Measurements from ENCODE around the gene C1R.

C1R gene

DNA sequence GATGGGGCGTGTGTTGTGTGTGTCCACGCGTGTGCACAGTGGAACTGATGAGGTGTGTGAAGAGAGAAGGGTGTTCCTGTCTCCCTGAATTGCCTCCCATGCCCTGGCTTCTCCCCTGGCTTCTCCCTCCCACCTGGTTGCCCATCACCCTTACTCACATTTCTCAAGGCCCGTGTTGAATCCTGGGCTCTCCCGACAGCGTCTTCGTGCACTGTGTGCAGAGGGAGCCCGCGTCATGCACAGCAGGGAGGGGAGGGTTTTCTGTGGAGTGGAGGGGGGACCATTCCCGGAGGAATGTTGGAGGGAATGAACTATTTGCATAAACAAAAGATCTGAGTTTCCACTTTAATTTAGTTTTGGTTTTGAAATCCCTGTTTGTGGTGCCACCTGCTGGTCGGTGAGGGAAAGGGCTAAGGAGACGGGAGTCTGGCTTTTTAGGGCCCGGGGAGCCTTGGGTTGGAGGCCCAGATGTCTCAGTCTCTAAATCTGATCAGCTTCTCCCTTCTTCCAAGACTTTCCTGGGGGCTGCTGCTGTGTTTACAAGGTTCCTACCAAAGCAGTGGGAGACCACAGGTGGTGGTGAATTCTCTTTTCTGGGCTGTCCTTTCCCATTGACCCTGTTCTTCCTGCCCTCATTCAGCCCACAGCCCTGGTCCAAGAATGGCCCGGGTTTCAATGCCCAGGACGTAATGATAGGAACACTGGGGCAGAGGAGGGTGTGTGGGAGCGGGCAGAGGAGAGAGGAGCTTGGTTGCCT, at the start of gene C1R:
Gene C1R (minus strand): TSS at position 217 of the 757 bp plus-strand sequence. CDS start 57 bp downstream, at position 160.
- Histone ChIP-seq H3K9me3 (ENCODE audit: control insufficient read depth in 5 of 5, low read length in 5 of 5) (no peaks in the 10 kb centered on the region), H3K9ac (ENCODE audit: low read length in 5 of 5) (peak within 1 kb of the TSS; percentile 29 to 73 (median 62)), H3K27me3 (ENCODE audit: control insufficient read depth in 5 of 5, insufficient read depth in 4 of 5, low read length in 5 of 5) (peaks cover 0 to 6% (median 0%) of the 10 kb centered on the region in 5 donors), H3K27ac (ENCODE audit: low read depth, low read length) (peak within 1 kb of the TSS; percentile 88), H3K36me3 (ENCODE audit: control insufficient read depth in 5 of 5, insufficient read depth in 5 of 5, low read length in 5 of 5) (peaks cover 0 to 19% (median 15%) of the 10 kb centered on the region in 5 donors), H3K4me1 (ENCODE audit: control insufficient read depth in 5 of 5, insufficient read depth in 5 of 5, low read length in 5 of 5) (peaks cover 5 to 41% (median 32%) of the 10 kb centered on the region in 5 donors), H3K4me3 (ENCODE audit: low read depth in 1 of 5, low read length in 5 of 5) (peak within 1 kb of the TSS; percentile 67 to 80 (median 73))

DNA sequence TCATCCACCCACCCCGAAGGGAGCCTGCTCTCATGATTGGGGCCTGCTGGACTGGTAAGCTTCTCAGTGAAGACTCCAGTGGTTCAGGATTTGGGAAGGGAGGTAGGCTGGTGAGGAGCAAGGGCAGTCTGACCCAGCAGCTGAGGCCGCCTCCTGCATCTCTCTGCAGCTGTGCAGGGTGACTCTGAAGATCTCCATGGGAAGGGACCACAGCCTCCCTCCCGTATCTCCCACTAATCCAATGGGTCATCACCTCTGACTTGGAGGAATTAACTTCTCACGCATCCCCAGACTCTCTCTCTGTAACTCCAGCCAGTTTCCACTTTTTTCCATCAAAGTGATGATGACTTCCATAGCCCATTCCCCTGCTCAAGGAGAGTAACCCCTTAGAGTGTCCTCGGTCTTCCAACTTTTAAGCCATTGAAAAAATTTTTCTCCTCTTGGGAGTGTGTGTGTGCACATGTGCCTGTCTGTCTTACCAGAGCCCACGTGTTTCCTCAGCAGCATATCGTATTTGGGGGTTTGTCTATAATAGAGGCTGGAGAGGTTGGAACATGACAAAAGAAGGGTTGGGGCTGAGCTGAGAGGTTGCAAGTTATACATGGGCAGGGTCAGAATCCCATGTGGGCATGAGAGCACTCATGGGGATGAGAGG, 49.2 kb upstream of the C1R start:
- no peak overlapping the region for H3K9ac ChIP-seq (ENCODE audit: low read length in 5 of 5)
- H3K4me3 ChIP-seq (ENCODE audit: low read depth in 1 of 5, low read length in 5 of 5): no peak overlapping the region
- no peaks in the 10 kb centered on the region for H3K27me3 ChIP-seq (ENCODE audit: control insufficient read depth in 5 of 5, insufficient read depth in 4 of 5, low read length in 5 of 5)
- H3K36me3 ChIP-seq (ENCODE audit: control insufficient read depth in 5 of 5, insufficient read depth in 5 of 5, low read length in 5 of 5): peaks cover 0 to 21% (median 9%) of the 10 kb centered on the region in 5 donors
- H3K27ac ChIP-seq (ENCODE audit: low read depth, low read length): no peak overlapping the region
- H3K9me3 ChIP-seq (ENCODE audit: control insufficient read depth in 5 of 5, low read length in 5 of 5): no peaks in the 10 kb centered on the region
- peaks cover 0 to 12% (median 8%) of the 10 kb centered on the region in 5 donors for H3K4me1 ChIP-seq (ENCODE audit: control insufficient read depth in 5 of 5, insufficient read depth in 5 of 5, low read length in 5 of 5)

DNA sequence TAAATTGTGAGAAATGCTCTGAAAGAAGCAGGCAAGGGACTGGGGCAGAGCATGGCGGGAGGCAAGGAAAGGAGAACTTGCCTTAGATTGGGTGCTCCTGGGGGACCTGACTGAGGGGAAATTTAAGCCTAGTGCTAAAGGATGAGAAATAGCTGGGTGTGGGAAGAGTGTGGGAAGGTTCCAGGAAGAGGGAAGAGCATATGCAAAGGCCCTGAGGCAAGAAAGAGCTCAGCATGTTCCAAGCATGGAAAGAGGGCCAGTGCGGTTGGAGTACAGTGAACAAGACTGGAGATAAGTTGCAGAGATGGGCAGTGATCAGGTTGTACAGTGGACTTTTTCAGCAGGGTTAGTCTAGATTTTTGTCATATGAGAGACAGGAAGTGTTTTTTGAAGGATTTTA, 47.0 kb upstream of the C1R start:
- no peak overlapping the region for H3K4me3 ChIP-seq (ENCODE audit: low read depth in 1 of 5, low read length in 5 of 5)
- H3K4me1 ChIP-seq (ENCODE audit: control insufficient read depth in 5 of 5, insufficient read depth in 5 of 5, low read length in 5 of 5): peaks cover 0 to 2% (median 0%) of the 10 kb centered on the region in 5 donors
- no peak overlapping the region for H3K27ac ChIP-seq (ENCODE audit: low read depth, low read length)
- no peaks in the 10 kb centered on the region for H3K9me3 ChIP-seq (ENCODE audit: control insufficient read depth in 5 of 5, low read length in 5 of 5)
- no peaks in the 10 kb centered on the region for H3K27me3 ChIP-seq (ENCODE audit: control insufficient read depth in 5 of 5, insufficient read depth in 4 of 5, low read length in 5 of 5)
- H3K36me3 ChIP-seq (ENCODE audit: control insufficient read depth in 5 of 5, insufficient read depth in 5 of 5, low read length in 5 of 5): peaks cover 0 to 32% (median 24%) of the 10 kb centered on the region in 5 donors
- no peak overlapping the region for H3K9ac ChIP-seq (ENCODE audit: low read length in 5 of 5)

DNA sequence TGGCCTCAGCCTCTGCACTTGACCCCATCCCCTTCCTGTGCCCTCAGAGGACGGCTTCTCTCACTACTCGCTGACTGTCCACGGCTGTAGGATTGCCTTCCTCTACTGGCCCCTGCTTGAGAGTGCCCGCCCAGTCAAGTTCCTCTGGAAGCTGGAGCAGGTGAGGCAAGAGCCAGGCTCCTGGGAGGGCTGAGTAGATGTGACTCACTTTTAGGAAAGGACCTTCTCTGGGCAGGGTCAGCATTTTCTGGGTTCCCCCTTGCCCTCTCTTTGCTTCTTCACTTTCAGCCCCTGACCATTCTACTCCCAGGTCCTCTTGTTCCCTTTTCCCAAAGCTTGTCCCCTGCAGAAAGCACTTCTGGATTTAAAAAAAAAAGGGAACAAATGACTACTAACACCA, 45.7 kb upstream of the C1R start:
- H3K36me3 ChIP-seq (ENCODE audit: control insufficient read depth in 5 of 5, insufficient read depth in 5 of 5, low read length in 5 of 5): peaks cover 0 to 34% (median 26%) of the 10 kb centered on the region in 5 donors
- no peak overlapping the region for H3K4me3 ChIP-seq (ENCODE audit: low read depth in 1 of 5, low read length in 5 of 5)
- no peaks in the 10 kb centered on the region for H3K27me3 ChIP-seq (ENCODE audit: control insufficient read depth in 5 of 5, insufficient read depth in 4 of 5, low read length in 5 of 5)
- peaks cover 0 to 2% (median 0%) of the 10 kb centered on the region in 5 donors for H3K4me1 ChIP-seq (ENCODE audit: control insufficient read depth in 5 of 5, insufficient read depth in 5 of 5, low read length in 5 of 5)
- no peak overlapping the region for H3K27ac ChIP-seq (ENCODE audit: low read depth, low read length)
- H3K9me3 ChIP-seq (ENCODE audit: control insufficient read depth in 5 of 5, low read length in 5 of 5): no peaks in the 10 kb centered on the region
- no peak overlapping the region for H3K9ac ChIP-seq (ENCODE audit: low read length in 5 of 5)

DNA sequence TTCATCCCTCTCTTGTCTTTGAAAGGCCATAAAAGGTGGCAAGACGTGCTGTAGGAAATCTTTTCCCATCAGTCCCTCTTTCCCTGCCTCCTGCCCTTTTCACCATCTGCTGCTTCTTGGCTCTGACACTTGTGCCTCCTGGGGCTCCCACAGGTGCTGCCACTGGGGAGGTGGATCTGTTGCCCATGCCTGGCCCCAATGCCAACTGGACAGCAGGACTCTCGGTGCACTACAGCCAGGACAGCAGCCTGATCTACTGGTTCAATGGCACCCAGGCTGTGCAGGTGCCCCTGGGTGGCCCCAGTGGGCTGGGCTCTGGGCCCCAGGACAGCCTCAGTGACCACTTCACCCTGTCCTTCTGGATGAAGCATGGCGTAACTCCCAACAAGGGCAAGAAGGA, 44.4 kb upstream of the C1R start:
- no peak overlapping the region for H3K27ac ChIP-seq (ENCODE audit: low read depth, low read length)
- H3K9ac ChIP-seq (ENCODE audit: low read length in 5 of 5): no peak overlapping the region
- H3K4me3 ChIP-seq (ENCODE audit: low read depth in 1 of 5, low read length in 5 of 5): no peak overlapping the region
- H3K9me3 ChIP-seq (ENCODE audit: control insufficient read depth in 5 of 5, low read length in 5 of 5): no peaks in the 10 kb centered on the region
- H3K27me3 ChIP-seq (ENCODE audit: control insufficient read depth in 5 of 5, insufficient read depth in 4 of 5, low read length in 5 of 5): peaks cover 0 to 6% (median 3%) of the 10 kb centered on the region in 5 donors
- peaks cover 0 to 5% (median 0%) of the 10 kb centered on the region in 5 donors for H3K4me1 ChIP-seq (ENCODE audit: control insufficient read depth in 5 of 5, insufficient read depth in 5 of 5, low read length in 5 of 5)
- H3K36me3 ChIP-seq (ENCODE audit: control insufficient read depth in 5 of 5, insufficient read depth in 5 of 5, low read length in 5 of 5): peaks cover 0 to 34% (median 26%) of the 10 kb centered on the region in 5 donors

DNA sequence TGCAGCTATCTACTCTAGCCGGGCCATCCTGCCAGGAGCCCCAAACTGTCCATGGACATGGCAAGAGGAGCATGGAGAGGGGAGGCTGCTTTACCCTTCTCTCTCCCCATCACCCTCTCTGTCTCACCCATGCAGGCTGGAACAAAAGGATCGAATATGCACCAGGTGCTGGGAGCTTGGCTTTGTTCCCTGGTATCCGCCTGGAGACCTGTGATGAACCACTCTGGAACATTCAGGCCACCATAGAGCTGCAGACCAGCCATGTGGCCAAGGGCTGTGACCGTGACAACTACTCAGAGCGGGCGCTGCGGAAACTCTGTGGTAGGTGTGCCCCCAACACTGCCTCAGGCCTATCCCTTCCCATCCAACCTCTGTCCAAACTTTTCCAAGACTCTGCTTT, 43.8 kb upstream of the C1R start:
- Histone ChIP-seq H3K4me1 (ENCODE audit: control insufficient read depth in 5 of 5, insufficient read depth in 5 of 5, low read length in 5 of 5) (peaks cover 1 to 5% (median 2%) of the 10 kb centered on the region in 5 donors), H3K9ac (ENCODE audit: low read length in 5 of 5) (no peak overlapping the region), H3K27me3 (ENCODE audit: control insufficient read depth in 5 of 5, insufficient read depth in 4 of 5, low read length in 5 of 5) (peaks cover 0 to 12% (median 9%) of the 10 kb centered on the region in 5 donors), H3K36me3 (ENCODE audit: control insufficient read depth in 5 of 5, insufficient read depth in 5 of 5, low read length in 5 of 5) (peaks cover 0 to 34% (median 25%) of the 10 kb centered on the region in 5 donors), H3K4me3 (ENCODE audit: low read depth in 1 of 5, low read length in 5 of 5) (no peak overlapping the region), H3K9me3 (ENCODE audit: control insufficient read depth in 5 of 5, low read length in 5 of 5) (no peaks in the 10 kb centered on the region), H3K27ac (ENCODE audit: low read depth, low read length) (no peak overlapping the region)

DNA sequence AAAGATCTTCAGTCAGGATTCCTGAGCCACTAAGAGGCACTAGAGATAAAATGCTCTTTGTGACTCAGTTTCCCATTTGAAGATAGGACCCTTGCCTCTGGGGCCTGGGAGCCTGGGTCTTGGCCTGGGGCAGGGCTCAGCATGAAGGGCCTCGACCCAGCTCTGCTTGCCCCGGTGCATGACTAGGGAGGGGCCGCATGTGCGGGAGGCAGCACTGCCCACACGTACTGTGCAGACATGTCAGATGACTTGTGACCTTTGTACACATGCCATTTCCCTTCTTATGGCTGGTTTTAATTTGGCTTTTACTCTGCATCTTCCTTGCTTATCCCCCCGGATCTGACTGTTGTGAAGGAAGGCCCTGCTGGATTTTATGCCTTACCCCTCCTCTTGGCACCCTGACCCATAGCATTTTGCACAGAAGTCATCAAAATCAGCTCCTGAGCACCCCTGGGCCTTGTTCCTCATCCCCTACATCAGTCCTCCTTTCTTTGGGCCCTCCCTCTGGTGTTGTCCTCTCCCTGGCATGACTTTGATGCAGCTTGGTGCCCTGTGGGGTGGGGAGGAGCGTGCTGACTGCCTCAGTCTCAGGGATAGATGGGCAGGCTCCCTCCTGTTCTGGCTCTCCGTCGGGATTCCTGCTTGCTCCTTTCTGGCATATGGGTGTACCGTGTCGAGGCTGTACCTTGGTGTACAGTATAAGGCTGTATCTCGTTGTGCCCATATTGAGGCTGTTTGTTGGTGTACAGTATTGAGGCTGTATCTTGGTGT, 42.3 kb upstream of the C1R start:
- Histone ChIP-seq H3K4me1 (ENCODE audit: control insufficient read depth in 5 of 5, insufficient read depth in 5 of 5, low read length in 5 of 5) (peaks cover 5 to 18% (median 15%) of the 10 kb centered on the region in 5 donors), H3K27me3 (ENCODE audit: control insufficient read depth in 5 of 5, insufficient read depth in 4 of 5, low read length in 5 of 5) (peaks cover 7 to 19% (median 12%) of the 10 kb centered on the region in 5 donors), H3K27ac (ENCODE audit: low read depth, low read length) (no peak overlapping the region), H3K9ac (ENCODE audit: low read length in 5 of 5) (no peak overlapping the region), H3K4me3 (ENCODE audit: low read depth in 1 of 5, low read length in 5 of 5) (no peak overlapping the region), H3K36me3 (ENCODE audit: control insufficient read depth in 5 of 5, insufficient read depth in 5 of 5, low read length in 5 of 5) (peaks cover 0 to 34% (median 24%) of the 10 kb centered on the region in 5 donors), H3K9me3 (ENCODE audit: control insufficient read depth in 5 of 5, low read length in 5 of 5) (no peaks in the 10 kb centered on the region)

DNA sequence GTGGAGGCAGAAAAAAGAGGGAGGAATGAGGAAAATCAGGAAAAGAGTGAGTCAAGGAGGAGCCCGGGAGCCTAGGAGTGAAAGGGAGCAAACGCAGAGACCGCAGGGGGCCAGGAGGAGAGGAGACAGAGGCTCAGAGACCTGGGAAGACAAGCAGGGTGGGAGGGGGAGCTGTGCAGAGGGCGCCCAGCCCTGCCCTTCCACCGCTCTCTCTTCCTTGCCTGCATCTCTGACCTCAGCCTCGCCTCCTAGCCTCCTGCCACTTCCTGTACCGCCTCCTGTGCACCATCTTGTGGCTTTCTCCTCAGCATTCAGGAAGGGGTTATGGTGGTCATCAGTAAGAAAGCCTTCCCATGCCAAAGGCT, 39.2 kb upstream of the C1R start:
- no peak overlapping the region for H3K9ac ChIP-seq (ENCODE audit: low read length in 5 of 5)
- peaks cover 0 to 26% (median 10%) of the 10 kb centered on the region in 5 donors for H3K36me3 ChIP-seq (ENCODE audit: control insufficient read depth in 5 of 5, insufficient read depth in 5 of 5, low read length in 5 of 5)
- H3K4me3 ChIP-seq (ENCODE audit: low read depth in 1 of 5, low read length in 5 of 5): peak overlapping the region in 2 of 5 donors; percentile 61 to 71
- no peaks in the 10 kb centered on the region for H3K9me3 ChIP-seq (ENCODE audit: control insufficient read depth in 5 of 5, low read length in 5 of 5)
- H3K27me3 ChIP-seq (ENCODE audit: control insufficient read depth in 5 of 5, insufficient read depth in 4 of 5, low read length in 5 of 5): peaks cover 10 to 35% (median 28%) of the 10 kb centered on the region in 5 donors
- H3K4me1 ChIP-seq (ENCODE audit: control insufficient read depth in 5 of 5, insufficient read depth in 5 of 5, low read length in 5 of 5): peaks cover 8 to 34% (median 31%) of the 10 kb centered on the region in 5 donors
- no peak overlapping the region for H3K27ac ChIP-seq (ENCODE audit: low read depth, low read length)

DNA sequence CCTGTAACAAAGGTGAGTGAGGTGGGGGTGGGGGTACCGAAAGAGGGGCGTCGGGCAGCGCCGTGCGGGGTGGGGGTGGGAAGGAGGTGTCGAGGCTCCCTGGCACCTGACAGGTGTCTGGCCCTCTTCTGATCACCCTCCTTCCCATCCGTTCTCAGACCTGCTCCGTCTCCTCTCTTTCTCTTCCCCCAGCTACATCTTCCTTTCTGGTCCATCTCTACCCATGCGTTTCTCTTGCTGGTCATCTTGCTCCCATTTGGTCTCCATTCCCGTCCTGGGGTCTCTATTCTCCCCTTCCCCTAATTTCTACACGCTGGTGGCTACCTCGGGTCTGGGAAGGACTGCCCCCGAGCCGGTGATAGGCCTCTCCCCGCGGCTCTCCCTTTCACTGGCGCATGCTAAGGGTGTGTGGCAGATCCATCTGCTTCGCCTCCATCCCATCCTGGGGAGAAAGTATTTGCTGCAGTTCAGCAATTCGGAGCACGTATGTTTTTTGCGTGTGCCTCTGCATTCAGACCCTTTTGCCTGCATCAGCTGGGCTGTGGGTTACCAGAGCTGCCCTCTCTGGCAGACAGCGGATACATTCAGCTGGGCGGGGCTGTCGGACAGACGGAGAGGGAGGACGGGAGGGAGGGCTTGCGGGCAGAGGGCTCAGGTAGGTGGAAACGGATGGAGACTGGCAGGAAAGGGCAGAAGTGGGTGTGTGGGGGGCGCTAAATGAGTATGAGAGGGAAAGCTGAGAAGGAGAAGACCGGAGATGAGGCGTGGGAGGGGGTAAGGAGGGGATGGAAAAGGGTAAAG, 38.7 kb upstream of the C1R start:
- peak overlapping the region; percentile 16 for H3K27ac ChIP-seq (ENCODE audit: low read depth, low read length)
- H3K36me3 ChIP-seq (ENCODE audit: control insufficient read depth in 5 of 5, insufficient read depth in 5 of 5, low read length in 5 of 5): peaks cover 0 to 20% (median 4%) of the 10 kb centered on the region in 5 donors
- peak overlapping the region in 3 of 5 donors; percentile 19 to 64 (median 22) for H3K9ac ChIP-seq (ENCODE audit: low read length in 5 of 5)
- H3K9me3 ChIP-seq (ENCODE audit: control insufficient read depth in 5 of 5, low read length in 5 of 5): no peaks in the 10 kb centered on the region
- peak overlapping the region; percentile 48 to 71 (median 53) for H3K4me3 ChIP-seq (ENCODE audit: low read depth in 1 of 5, low read length in 5 of 5)
- peaks cover 10 to 35% (median 28%) of the 10 kb centered on the region in 5 donors for H3K27me3 ChIP-seq (ENCODE audit: control insufficient read depth in 5 of 5, insufficient read depth in 4 of 5, low read length in 5 of 5)
- peaks cover 8 to 34% (median 31%) of the 10 kb centered on the region in 5 donors for H3K4me1 ChIP-seq (ENCODE audit: control insufficient read depth in 5 of 5, insufficient read depth in 5 of 5, low read length in 5 of 5)

Measured in subcutaneous abdominal adipose tissue (tissue), 5 donors.